Endothelial cell of umbilical vein (primary cell): Measurements from ENCODE around the gene MIS18A. TPM values are rescaled to one million over a fixed set of nuclear protein-coding genes. Genes with fewer than 3 reads are reported as not detected.
"Not testable (repeated sequence)": the region's sequence is repeated elsewhere in the genome, so short reads cannot be mapped to it uniquely, and the experiment has no call there.

Experiments
- BruUV-seq: library from RNA; stranded (reverse); fragments of 400-500 nt; replicated peaks from 2 replicates; lab custom pipeline; 2021; lab: Mats Ljungman, UMichigan
- CTCF ChIA-PET: fragments of 300-600, 350-600 bp; sonication (Branson Sonifier 250); formaldehyde crosslinking; loops from one replicate; lab custom pipeline; 2021; ENCODE audit warnings: antibody characterized with exemption, inconsistent platforms; lab: Charles Lee
- POLR2A ChIA-PET: fragments of 300-600, 350-600 bp; sonication (Branson Sonifier 250); formaldehyde crosslinking; loops from one replicate; lab custom pipeline; 2021; ENCODE audit warnings: antibody characterized with exemption, inconsistent platforms; lab: Charles Lee
- DNase-seq: peaks from one replicate; pipeline ENCODE4 v3.0.0-alpha.2; 2011; ENCODE audit warnings: low read depth, low spot score
- FAIRE-seq: peaks from 2 replicates; lab custom pipeline; 2011; peaks lifted over from hg19 to GRCh38; lab: Jason Lieb, UNC
- H2AFZ ChIP-seq: 2 replicates; pipeline ENCODE4 v1.6.0; 2012; ENCODE audit warnings: low read depth, low read length, control low read depth, inconsistent platforms
- H3K27ac ChIP-seq: 2 replicates; pipeline ENCODE4 v1.5.1; 2011; ENCODE audit warnings: low read depth, mild to moderate bottlenecking, control low read depth, low read length, moderate library complexity; ENCODE audit not compliant: insufficient read depth
- H3K27me3 ChIP-seq, 2 experiments: 2 replicates each; pipeline versions ENCODE4 v1.6.0 to v1.6.1; 2011; ENCODE audit warnings: low read length in 2 of 2, mixed read lengths in 1 of 2; ENCODE audit not compliant: control insufficient read depth in 2 of 2, insufficient read depth in 2 of 2
- H3K36me3 ChIP-seq, 2 experiments: 2 replicates in 1 of 2; 3 replicates in 1 of 2; pipeline ENCODE4 v1.5.1; 2011; ENCODE audit warnings: low read length in 2 of 2, mild to moderate bottlenecking in 1 of 2, moderate library complexity in 1 of 2; ENCODE audit not compliant: control insufficient read depth in 2 of 2, insufficient read depth in 2 of 2; ENCODE audit errors: extremely low read depth in 1 of 2
- H3K4me1 ChIP-seq: 3 replicates; pipeline ENCODE4 v1.5.1; 2011; ENCODE audit warnings: mild to moderate bottlenecking, low read length; ENCODE audit not compliant: control insufficient read depth, insufficient read depth; ENCODE audit errors: extremely low read depth
- H3K4me2 ChIP-seq: 2 replicates; pipeline ENCODE4 v1.6.1; 2011; ENCODE audit warnings: low read length, control low read depth, mixed read lengths; ENCODE audit not compliant: insufficient read depth
- H3K4me3 ChIP-seq, 3 experiments: fragments of 200-600 bp in 1 of 3; sonication (generic), shearing (Covaris generic) in 1 of 3; replicated peaks in 1 of 3; 2 replicates each; pipeline ENCODE4 v1.5.1; 2011 to 2016; ENCODE audit warnings: control low read depth in 3 of 3, low read length in 3 of 3, mild to moderate bottlenecking in 2 of 3, inconsistent platforms in 1 of 3, low read depth in 1 of 3, moderate library complexity in 1 of 3; ENCODE audit not compliant: insufficient read depth in 1 of 3
- H3K79me2 ChIP-seq: 2 replicates; pipeline ENCODE4 v1.6.0; 2012; ENCODE audit warnings: low read length, inconsistent platforms; ENCODE audit not compliant: control insufficient read depth, insufficient read depth
- H3K9ac ChIP-seq: replicated peaks from 2 replicates; pipeline ENCODE3; 2011; ENCODE audit warnings: low read length, control low read depth; ENCODE audit not compliant: insufficient read depth; ENCODE audit errors: extremely low read depth
- H3K9me1 ChIP-seq: replicated peaks from 3 replicates; pipeline ENCODE4 v1.6.0; 2011; ENCODE audit warnings: mild to moderate bottlenecking, low read length; ENCODE audit not compliant: control insufficient read depth, insufficient read depth; ENCODE audit errors: extremely low read depth
- H3K9me3 ChIP-seq: replicated peaks from 2 replicates; pipeline ENCODE4 v1.5.1; 2012; ENCODE audit warnings: low read length, inconsistent platforms; ENCODE audit not compliant: control insufficient read depth, insufficient read depth
- H4K20me1 ChIP-seq: replicated peaks from 2 replicates; pipeline ENCODE3; 2011; ENCODE audit warnings: mild to moderate bottlenecking, low read length; ENCODE audit not compliant: control insufficient read depth, insufficient read depth; ENCODE audit errors: extremely low read depth
- CTCF ChIP-seq, 2 donors: IDR thresholded peaks; 1 replicate in 1 of 2; 2 replicates in 1 of 2; pipeline ENCODE4 v1.5.1; 2011; ENCODE audit warnings: low read length in 2 of 2, mild to moderate bottlenecking in 2 of 2, moderate library complexity in 2 of 2, control low read depth in 1 of 2, inconsistent platforms in 1 of 2, low read depth in 1 of 2; ENCODE audit not compliant: insufficient read depth in 1 of 2; ENCODE audit errors: extremely low read depth in 1 of 2
- EZH2 ChIP-seq: IDR thresholded peaks from 2 replicates; pipeline ENCODE4 v1.6.1; 2012; ENCODE audit warnings: borderline replicate concordance, low read depth, mild to moderate bottlenecking, moderate library complexity, low read length, inconsistent platforms; ENCODE audit not compliant: severe bottlenecking
- FOS ChIP-seq: IDR thresholded peaks from 2 replicates; pipeline ENCODE4 v1.6.1; 2011; ENCODE audit warnings: mild to moderate bottlenecking, low read length, moderate library complexity, borderline replicate concordance; ENCODE audit not compliant: insufficient read depth
- GATA2 ChIP-seq: IDR thresholded peaks from 2 replicates; pipeline ENCODE4 v1.7.0; 2011; ENCODE audit warnings: low read depth, mild to moderate bottlenecking, moderate library complexity, mixed read lengths, low read length; ENCODE audit not compliant: insufficient read length, insufficient read depth
- JUN ChIP-seq: IDR thresholded peaks from 2 replicates; pipeline ENCODE4 v1.6.1; 2011; ENCODE audit warnings: borderline replicate concordance, low read depth; ENCODE audit not compliant: insufficient read length, insufficient read depth
- MYC ChIP-seq: IDR thresholded peaks from one replicate; pipeline ENCODE4 v1.6.1; 2011; ENCODE audit warnings: mild to moderate bottlenecking, low read depth, low read length
- POLR2A ChIP-seq: IDR thresholded peaks from 2 replicates; pipeline ENCODE4 v1.6.1; 2012; ENCODE audit warnings: low read depth, mild to moderate bottlenecking, control low read depth, low read length
- POLR2AphosphoS5 ChIP-seq: IDR thresholded peaks from 2 replicates; pipeline ENCODE4 v1.6.1; 2012; ENCODE audit warnings: low read depth, mild to moderate bottlenecking, control low read depth, low read length, moderate library complexity; ENCODE audit not compliant: insufficient read depth
- dilution Hi-C: fragments of 300-500 bp; cut with MboI; formaldehyde crosslinking; loops from one replicate; pipeline ENCODE4 v1.15.0; 2019; ENCODE audit warnings: low sequenced_read_pairs; ENCODE audit not compliant: extremely low pct_ligation_motif_present
- intact Hi-C: fragments of 100-400 bp; cut with micrococcal nuclease; formaldehyde crosslinking; loops from one replicate; pipeline ENCODE4 v1.10.0; 2022
- polyA plus RNA-seq, 4 experiments: library from polyadenylated mRNA; depleted of rRNA in 3 of 4; stranded (reverse) in 3 of 4; unstranded in 1 of 4; fragments of >200 nt; gene quantifications; 2 replicates each; pipeline versions ENCODE4 v1.2.1 to v1.2.3, GENCODE V29; 2011 to 2012; ENCODE audit warnings: missing spikeins in 1 of 4
- total RNA-seq: library from RNA; stranded (reverse); gene quantifications from 2 replicates; pipeline ENCODE4 v1.2.3, GENCODE V29; 2021
- TF ChIP-seq, protein P1 (sequence below): IDR thresholded peaks from 2 replicates; pipeline ENCODE4 v1.6.1; 2011; ENCODE audit not compliant: insufficient read depth, insufficient read length

MIS18A gene
- total and polyA plus RNA-seq, 2 donors (not counting 3 experiments of a cell fraction or from before 2014, with no cell fraction given), result 7.9 to 19.7 TPM

DNA sequence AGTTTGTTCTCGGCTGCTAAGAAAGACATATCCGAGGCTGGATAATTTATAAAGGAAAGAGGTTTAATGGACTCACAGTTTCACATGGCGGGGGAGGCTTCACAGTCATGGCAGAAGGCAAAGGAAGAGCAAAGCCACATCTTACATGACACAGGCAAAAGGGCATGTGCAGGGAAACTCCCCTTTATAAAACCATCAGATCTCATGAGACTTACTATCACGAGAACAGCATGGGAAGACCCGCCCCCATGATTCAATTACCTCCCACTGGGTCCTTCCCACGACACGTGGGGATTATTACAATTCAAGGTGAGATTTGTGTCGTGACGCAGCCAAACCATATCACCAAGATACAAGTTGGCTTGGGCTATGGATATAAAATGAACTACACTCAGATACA lies 32.1 kb upstream of the MIS18A start:
- BruUV-seq, H3K27me3 ChIP-seq, H3K9me3 ChIP-seq, H3K4me2 ChIP-seq, H3K79me2 ChIP-seq, H4K20me1 ChIP-seq, H2AFZ ChIP-seq, H3K9me1 ChIP-seq, DNase-seq, H3K36me3 ChIP-seq, H3K27ac ChIP-seq, FAIRE-seq, dilution Hi-C loops, H3K4me1 ChIP-seq, intact Hi-C loops, H3K9ac ChIP-seq, H3K4me3 ChIP-seq: not testable (repeated sequence)
- ChIA-PET POLR2A (interaction anchor here (0.6 kb wide), 1 partner anchor 301 kb away, joined by 5 read pairs; the partner anchor contains the start of gene CFAP298), CTCF (interaction anchor here (0.6 kb wide), 1 partner anchor 290 kb away, joined by 3 read pairs; no protein-coding TSS in a partner anchor)

DNA sequence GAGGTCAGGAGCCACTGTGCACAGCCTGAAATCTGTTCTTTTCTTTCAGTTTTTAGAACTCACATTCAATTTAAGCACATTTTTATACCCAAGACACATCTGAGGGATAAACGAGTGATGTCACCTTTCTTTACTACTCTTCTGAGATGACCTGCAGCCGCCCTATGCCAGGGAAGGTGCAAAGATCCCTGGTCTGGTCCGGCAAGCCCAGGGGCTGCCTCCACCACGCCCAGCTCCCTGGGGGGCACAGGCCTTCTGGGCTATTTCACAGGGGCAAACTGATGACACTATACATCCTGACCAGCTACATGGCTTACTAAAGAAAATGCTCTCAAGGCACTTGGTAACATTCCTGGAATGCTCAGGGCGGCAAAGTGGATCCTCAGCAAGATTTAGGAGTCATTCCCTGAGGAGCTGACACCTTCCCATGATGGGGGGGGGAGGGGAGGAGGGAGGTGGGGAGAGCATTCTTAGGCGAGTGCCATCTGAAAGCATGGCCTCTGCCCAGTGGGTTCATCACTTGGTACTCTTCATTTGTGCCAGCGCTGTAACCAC lies 31.1 kb upstream of the MIS18A start:
- H3K4me2 ChIP-seq, result no peak overlapping the region
- no peaks in the 10 kb centered on the region for H3K79me2 ChIP-seq
- no peaks in the 10 kb centered on the region for H3K4me1 ChIP-seq
- H3K4me3 ChIP-seq, result no peak overlapping the region
- H3K9me1 ChIP-seq, result no peaks in the 10 kb centered on the region
- TF ChIP-seq EZH2 (no peak), FOS (no peak), GATA2 (no peak), CTCF (IDR thresholded peaks at IDR 0.05; ENCODE audit: extremely low read depth in 1 of 2, insufficient read depth in 1 of 2, low read depth in 1 of 2, low read length in 2 of 2) (no peak), POLR2AphosphoS5 (no peak), MYC (no peak), POLR2A (no peak), JUN (no peak)
- TF ChIP-seq, protein P1, sequence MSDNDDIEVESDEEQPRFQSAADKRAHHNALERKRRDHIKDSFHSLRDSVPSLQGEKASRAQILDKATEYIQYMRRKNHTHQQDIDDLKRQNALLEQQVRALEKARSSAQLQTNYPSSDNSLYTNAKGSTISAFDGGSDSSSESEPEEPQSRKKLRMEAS, result no peak
- no peaks in the 10 kb centered on the region for H3K27me3 ChIP-seq
- no peak overlapping the region for H3K27ac ChIP-seq
- no peak overlapping the region for H3K9ac ChIP-seq
- intact Hi-C loops, result loop anchor here (5.0 kb wide), 1 partner anchor 292 kb away; no protein-coding TSS in a partner anchor
- POLR2A ChIA-PET, result no interaction called here
- dilution Hi-C loops, result no loop called here
- BruUV-seq, result no TSS peak
- CTCF ChIA-PET, result interaction anchor here (1.3 kb wide), 1 partner anchor 291 kb away, joined by 5 read pairs; no protein-coding TSS in a partner anchor
- H2AFZ ChIP-seq, result no peak overlapping the region
- no peaks in the 10 kb centered on the region for H4K20me1 ChIP-seq
- H3K9me3 ChIP-seq, result no peaks in the 10 kb centered on the region
- peaks cover 5 to 8% of the 10 kb centered on the region in 2 experiments for H3K36me3 ChIP-seq
- FAIRE-seq (no peak), DNase-seq (no peak)
